Activated CD8-positive, alpha-beta memory T cell treated with anti-CD3 and anti-CD28 coated beads, Interleukin-2, amount 10 ng/mL, durations not matched to agents 7 days and 5 days (primary cell): Measurements from ENCODE around the gene KCNQ5. TPM values are rescaled to one million over a fixed set of nuclear protein-coding genes. Genes with fewer than 3 reads are reported as not detected.

Source experiments
- ATAC-seq: fragments of 150-1000 bp; cut with Tn5 transposase; one replicate; pipeline ENCODE4 v1.10.0; 2021; ENCODE audit warnings: moderate library complexity
- CTCF ChIA-PET: fragments of 350-600 bp; sonication (Branson Sonifier 250); formaldehyde crosslinking; loops from one replicate; lab custom pipeline; 2021; ENCODE audit warnings: antibody characterized with exemption; lab: Charles Lee
- DNase-seq: peaks from one replicate; pipeline ENCODE4 v3.0.0-alpha.2; 2020
- H3K27ac Mint-ChIP-seq: one replicate; pipeline ENCODE4 v1.8.0; 2021; ENCODE audit warnings: mild to moderate bottlenecking, mixed read lengths
- H3K27me3 Mint-ChIP-seq: one replicate; pipeline ENCODE4 v1.8.0; 2021; ENCODE audit warnings: mixed read lengths
- H3K36me3 Mint-ChIP-seq: one replicate; pipeline ENCODE4 v1.8.0; 2021; ENCODE audit warnings: mild to moderate bottlenecking, mixed read lengths
- H3K4me1 Mint-ChIP-seq: one replicate; pipeline ENCODE4 v1.8.0; 2021; ENCODE audit warnings: mixed read lengths
- H3K4me3 Mint-ChIP-seq: one replicate; pipeline ENCODE4 v1.8.0; 2021; ENCODE audit warnings: mild to moderate bottlenecking, moderate library complexity, mixed read lengths
- H3K9me3 Mint-ChIP-seq: one replicate; pipeline ENCODE4 v1.8.0; 2022; ENCODE audit warnings: low read depth, mixed read lengths
- total RNA-seq, 2 experiments: library from RNA; stranded (reverse); gene quantifications; one replicate each; pipeline ENCODE4 v1.2.3, GENCODE V29; 2021

KCNQ5 gene
- total RNA-seq, 2 experiments from 2014 or later: 7.2 to 7.8 TPM

GRCh38 chr6:73000460-73000859 is 378.6 kb downstream of the KCNQ5 start:
- no peak for DNase-seq
- H3K27me3 Mint-ChIP-seq: no peaks in the 10 kb centered on the region
- H3K27ac Mint-ChIP-seq: no peak overlapping the region
- H3K36me3 Mint-ChIP-seq: no peaks in the 10 kb centered on the region
- CTCF ChIA-PET: no interaction called here
- no peaks in the 10 kb centered on the region for H3K4me1 Mint-ChIP-seq
- no peak for ATAC-seq
- H3K9me3 Mint-ChIP-seq: no peaks in the 10 kb centered on the region
- no peak overlapping the region for H3K4me3 Mint-ChIP-seq

GRCh38 chr6:73002588-73002987 is 380.7 kb downstream of the KCNQ5 start:
- CTCF ChIA-PET: no interaction called here
- Mint-ChIP-seq H3K36me3 (no peaks in the 10 kb centered on the region), H3K9me3 (no peaks in the 10 kb centered on the region), H3K4me1 (no peaks in the 10 kb centered on the region), H3K4me3 (no peak overlapping the region), H3K27ac (no peak overlapping the region), H3K27me3 (no peaks in the 10 kb centered on the region)
- no peak for DNase-seq
- ATAC-seq: no peak

- DNase-seq: no peak
- ATAC-seq: no peak
- Mint-ChIP-seq H3K27ac (no peak overlapping the region), H3K36me3 (no peaks in the 10 kb centered on the region), H3K27me3 (no peaks in the 10 kb centered on the region), H3K9me3 (no peaks in the 10 kb centered on the region), H3K4me1 (no peaks in the 10 kb centered on the region), H3K4me3 (no peak overlapping the region)
- CTCF ChIA-PET: no interaction called here
These were observed 381.4 kb downstream of the KCNQ5 start for GRCh38 chr6:73003302-73003701.

GRCh38 chr6:73004231-73004630 is 382.4 kb downstream of the KCNQ5 start:
- H3K27me3 Mint-ChIP-seq: no peaks in the 10 kb centered on the region
- DNase-seq: no peak
- H3K27ac Mint-ChIP-seq: no peak overlapping the region
- no peaks in the 10 kb centered on the region for H3K36me3 Mint-ChIP-seq
- H3K9me3 Mint-ChIP-seq: no peaks in the 10 kb centered on the region
- CTCF ChIA-PET: no interaction called here
- no peaks in the 10 kb centered on the region for H3K4me1 Mint-ChIP-seq
- ATAC-seq: no peak
- no peak overlapping the region for H3K4me3 Mint-ChIP-seq

- Mint-ChIP-seq H3K9me3 (no peaks in the 10 kb centered on the region), H3K27ac (no peak overlapping the region), H3K36me3 (no peaks in the 10 kb centered on the region), H3K27me3 (no peaks in the 10 kb centered on the region), H3K4me3 (no peak overlapping the region), H3K4me1 (no peaks in the 10 kb centered on the region)
- DNase-seq (no peak), ATAC-seq (no peak)
- CTCF ChIA-PET: no interaction called here
These were observed 383.0 kb downstream of the KCNQ5 start for GRCh38 chr6:73004861-73005260.

GRCh38 chr6:73006146-73006545 is 384.3 kb downstream of the KCNQ5 start:
- CTCF ChIA-PET: no interaction called here
- no peak overlapping the region for H3K4me3 Mint-ChIP-seq
- H3K4me1 Mint-ChIP-seq: no peaks in the 10 kb centered on the region
- no peaks in the 10 kb centered on the region for H3K9me3 Mint-ChIP-seq
- no peak for ATAC-seq
- H3K27me3 Mint-ChIP-seq: no peaks in the 10 kb centered on the region
- no peaks in the 10 kb centered on the region for H3K36me3 Mint-ChIP-seq
- H3K27ac Mint-ChIP-seq: no peak overlapping the region
- no peak for DNase-seq

- H3K9me3 Mint-ChIP-seq: no peaks in the 10 kb centered on the region
- H3K36me3 Mint-ChIP-seq: no peaks in the 10 kb centered on the region
- H3K4me1 Mint-ChIP-seq: no peaks in the 10 kb centered on the region
- H3K27ac Mint-ChIP-seq: no peak overlapping the region
- no peak overlapping the region for H3K4me3 Mint-ChIP-seq
- ATAC-seq (no peak), DNase-seq (no peak)
- CTCF ChIA-PET: no interaction called here
- H3K27me3 Mint-ChIP-seq: no peaks in the 10 kb centered on the region
These were observed 390.1 kb downstream of the KCNQ5 start for GRCh38 chr6:73011945-73012344.

- H3K9me3 Mint-ChIP-seq: no peaks in the 10 kb centered on the region
- H3K36me3 Mint-ChIP-seq: no peaks in the 10 kb centered on the region
- ATAC-seq (no peak), DNase-seq (no peak)
- H3K27ac Mint-ChIP-seq: no peak overlapping the region
- no peak overlapping the region for H3K4me3 Mint-ChIP-seq
- no peaks in the 10 kb centered on the region for H3K4me1 Mint-ChIP-seq
- H3K27me3 Mint-ChIP-seq: no peaks in the 10 kb centered on the region
- CTCF ChIA-PET: no interaction called here
These were observed 395.6 kb downstream of the KCNQ5 start for GRCh38 chr6:73017476-73017875.

- CTCF ChIA-PET: interaction anchor here (1.4 kb wide), 1 partner anchor 106 kb away, joined by 3 read pairs; no protein-coding TSS in a partner anchor
- ATAC-seq (no peak), DNase-seq (no peak)
- H3K9me3 Mint-ChIP-seq: no peaks in the 10 kb centered on the region
- no peaks in the 10 kb centered on the region for H3K4me1 Mint-ChIP-seq
- no peak overlapping the region for H3K27ac Mint-ChIP-seq
- H3K27me3 Mint-ChIP-seq: no peaks in the 10 kb centered on the region
- H3K36me3 Mint-ChIP-seq: no peaks in the 10 kb centered on the region
- H3K4me3 Mint-ChIP-seq: no peak overlapping the region
These were observed 402.7 kb downstream of the KCNQ5 start for GRCh38 chr6:73024598-73024997.

- no peak overlapping the region for H3K27ac Mint-ChIP-seq
- H3K4me3 Mint-ChIP-seq: no peak overlapping the region
- no peaks in the 10 kb centered on the region for H3K36me3 Mint-ChIP-seq
- DNase-seq (no peak), ATAC-seq (no peak)
- H3K4me1 Mint-ChIP-seq: peaks cover 14% of the 10 kb centered on the region
- no peaks in the 10 kb centered on the region for H3K27me3 Mint-ChIP-seq
- no peaks in the 10 kb centered on the region for H3K9me3 Mint-ChIP-seq
- CTCF ChIA-PET: no interaction called here
These were observed 405.8 kb downstream of the KCNQ5 start for GRCh38 chr6:73027691-73028090.

- Mint-ChIP-seq H3K4me3 (no peak overlapping the region), H3K4me1 (peaks cover 16% of the 10 kb centered on the region)
- CTCF ChIA-PET: no interaction called here
These were observed 406.4 kb downstream of the KCNQ5 start for GRCh38 chr6:73028124-73028766.

GRCh38 chr6:73028893-73029450 is 407.1 kb downstream of the KCNQ5 start:
- Mint-ChIP-seq H3K27me3 (no peaks in the 10 kb centered on the region), H3K9me3 (no peaks in the 10 kb centered on the region), H3K36me3 (no peaks in the 10 kb centered on the region), H3K4me1 (peaks cover 16% of the 10 kb centered on the region), H3K4me3 (no peak overlapping the region), H3K27ac (no peak overlapping the region)
- DNase-seq: no peak
- no peak for ATAC-seq
- CTCF ChIA-PET: no interaction called here

More at GRCh38 chr6:73028124-73028766, 406.4 kb downstream of the KCNQ5 start:
- no peaks in the 10 kb centered on the region for H3K27me3 Mint-ChIP-seq
- DNase-seq (no peak), ATAC-seq (no peak)
- no peaks in the 10 kb centered on the region for H3K36me3 Mint-ChIP-seq
- no peak overlapping the region for H3K27ac Mint-ChIP-seq
- H3K9me3 Mint-ChIP-seq: no peaks in the 10 kb centered on the region

GRCh38 chr6:73030257-73030656 is 408.4 kb downstream of the KCNQ5 start:
- ATAC-seq (no peak), DNase-seq (no peak)
- H3K36me3 Mint-ChIP-seq: no peaks in the 10 kb centered on the region
- no peak overlapping the region for H3K4me3 Mint-ChIP-seq
- CTCF ChIA-PET: no interaction called here
- H3K9me3 Mint-ChIP-seq: no peaks in the 10 kb centered on the region
- H3K27me3 Mint-ChIP-seq: no peaks in the 10 kb centered on the region
- H3K27ac Mint-ChIP-seq: no peak overlapping the region
- H3K4me1 Mint-ChIP-seq: peaks cover 16% of the 10 kb centered on the region
